GM19238 (cell line): ENCODE data around the gene CMKLR1.
A peak's percentile ranks its signal among the peaks of the same experiment; 100 is the strongest.

Experiments
- DNase-seq: peaks from one replicate; pipeline ENCODE4 v3.0.0; 2011; ENCODE audit warnings: low spot score; ENCODE audit not compliant: insufficient read length

CMKLR1 gene

GRCh38 chr12:108363165-108363564 is 24.1 kb upstream of the CMKLR1 start:
- no peak for DNase-seq

GRCh38 chr12:108361606-108362005 is 22.5 kb upstream of the CMKLR1 start:
- DNase-seq = no peak

- DNase-seq = peak; percentile 35
These were observed 21.4 kb upstream of the CMKLR1 start for GRCh38 chr12:108360487-108360886.

- DNase-seq = no peak
These were observed 20.9 kb upstream of the CMKLR1 start for GRCh38 chr12:108360057-108360456.

- DNase-seq = no peak
These were observed 19.5 kb upstream of the CMKLR1 start for GRCh38 chr12:108358580-108358965.

- DNase-seq = no peak
These were observed 18.9 kb upstream of the CMKLR1 start for GRCh38 chr12:108357834-108358579.

- no peak for DNase-seq
These were observed 18.0 kb upstream of the CMKLR1 start for GRCh38 chr12:108356835-108357806.

GRCh38 chr12:108355069-108355468 is 16.0 kb upstream of the CMKLR1 start:
- DNase-seq = no peak

GRCh38 chr12:108352591-108352990 is 13.5 kb upstream of the CMKLR1 start:
- no peak for DNase-seq

- DNase-seq = no peak
These were observed 11.4 kb upstream of the CMKLR1 start for GRCh38 chr12:108350511-108350910.

GRCh38 chr12:108349278-108349688 is 10.2 kb upstream of the CMKLR1 start:
- no peak for DNase-seq

- no peak for DNase-seq
These were observed 9.7 kb upstream of the CMKLR1 start for GRCh38 chr12:108348842-108349241.

- DNase-seq = no peak
These were observed 7.9 kb upstream of the CMKLR1 start for GRCh38 chr12:108346727-108347710.

- no peak for DNase-seq
These were observed 6.9 kb upstream of the CMKLR1 start for GRCh38 chr12:108345716-108346633.

GRCh38 chr12:108342985-108343384 is 3.9 kb upstream of the CMKLR1 start:
- DNase-seq = no peak

- DNase-seq = no peak
These were observed 3.0 kb upstream of the CMKLR1 start for GRCh38 chr12:108341854-108342847.

- DNase-seq = no peak
These were observed 2.2 kb upstream of the CMKLR1 start for GRCh38 chr12:108341356-108341755.

- no peak for DNase-seq
These were observed 926 bp upstream of the CMKLR1 start for GRCh38 chr12:108340037-108340436.
